PC-9 (cell line): ENCODE measurements around the gene PHPT1. TPM values are rescaled to one million over a fixed set of nuclear protein-coding genes. Genes with fewer than 3 reads are reported as not detected.

ENCODE experiments used
- BruUV-seq: library from RNA; stranded (reverse); fragments of 400-500 nt; replicated peaks from 2 replicates; lab custom pipeline; 2021; lab: Mats Ljungman, UMichigan
- CTCF ChIA-PET: fragments of 300-600 bp; sonication (Branson Sonifier 250); formaldehyde crosslinking; loops from one replicate; lab custom pipeline; 2022; ENCODE audit warnings: antibody characterized with exemption; lab: Charles Lee
- POLR2A ChIA-PET: fragments of 300-600 bp; sonication (Branson Sonifier 250); formaldehyde crosslinking; loops from one replicate; lab custom pipeline; 2022; ENCODE audit warnings: antibody characterized with exemption; ENCODE audit not compliant: unreplicated experiment; lab: Charles Lee
- DNase-seq, 2 experiments: peaks; one replicate each; pipeline versions ENCODE4 v3.0.0 to v3.0.0-alpha.2; 2015 to 2022; ENCODE audit warnings: mixed read lengths in 1 of 2
- H2AFZ ChIP-seq: fragments of 200-600 bp; sonication (generic); 2 replicates; pipeline ENCODE4 v1.8.1; 2017; ENCODE audit warnings: antibody characterized with exemption
- H3F3A ChIP-seq: fragments of 200-600 bp; sonication (generic); 2 replicates; pipeline ENCODE4 v1.8.1; 2017; ENCODE audit warnings: antibody characterized with exemption, mild to moderate bottlenecking, low read depth; ENCODE audit not compliant: insufficient read depth
- H3K27ac ChIP-seq: fragments of 200-600 bp; sonication (generic); 2 replicates; pipeline ENCODE4 v1.6.1; 2016; ENCODE audit warnings: mixed run types
- H3K27me3 ChIP-seq: fragments of 200-600 bp; sonication (generic); 2 replicates; pipeline ENCODE4 v1.6.1; 2016; ENCODE audit warnings: low read depth, mixed run types; ENCODE audit not compliant: insufficient read depth
- H3K36me3 ChIP-seq: fragments of 200-600 bp; sonication (generic); 2 replicates; pipeline ENCODE4 v1.6.1; 2016; ENCODE audit warnings: low read depth, mixed run types
- H3K4me1 ChIP-seq: fragments of 200-600 bp; sonication (generic); replicated peaks from 2 replicates; pipeline ENCODE4 v1.6.1; 2016; ENCODE audit warnings: mixed run types; ENCODE audit not compliant: insufficient read depth
- H3K4me2 ChIP-seq: fragments of 200-600 bp; sonication (generic); 2 replicates; pipeline ENCODE4 v1.6.1; 2017; ENCODE audit warnings: mixed run types
- H3K4me3 ChIP-seq: fragments of 200-600 bp; sonication (generic); 2 replicates; pipeline ENCODE4 v1.6.1; 2016; ENCODE audit warnings: mixed run types
- H3K79me2 ChIP-seq: fragments of 200-600 bp; sonication (generic); 2 replicates; pipeline ENCODE4 v1.6.1; 2017; ENCODE audit warnings: low read depth, mixed run types
- H3K9me2 ChIP-seq: fragments of 200-600 bp; sonication (generic); 2 replicates; pipeline ENCODE4 v1.8.1; 2017; ENCODE audit warnings: mild to moderate bottlenecking; ENCODE audit not compliant: insufficient read depth
- H3K9me3 ChIP-seq: fragments of 200-600 bp; sonication (generic); 2 replicates; pipeline ENCODE4 v1.8.1; 2016; ENCODE audit warnings: low read depth; ENCODE audit not compliant: insufficient read depth
- H4K20me1 ChIP-seq: fragments of 200-600 bp; sonication (generic); 2 replicates; pipeline ENCODE4 v1.8.1; 2017; ENCODE audit not compliant: insufficient read depth
- CTCF ChIP-seq: fragments of 200-600 bp; sonication (generic); conservative IDR thresholded peaks from 2 replicates; pipeline ENCODE4 v1.6.1; 2017; ENCODE audit warnings: mixed run types, antibody characterized with exemption, mild to moderate bottlenecking, moderate library complexity
- EZH2 ChIP-seq: fragments of 200-600 bp; sonication (generic); IDR thresholded peaks from 2 replicates; pipeline ENCODE4 v1.8.0; 2017; ENCODE audit warnings: antibody characterized with exemption, low read depth
- intact Hi-C: fragments of 100-400 bp; cut with micrococcal nuclease; formaldehyde crosslinking; loops from one replicate; pipeline ENCODE4 v1.10.0; 2022; ENCODE audit not compliant: unreplicated experiment
- total RNA-seq: library from RNA; stranded (reverse); gene quantifications from 2 replicates; pipeline ENCODE4 v1.2.3, GENCODE V29; 2021

PHPT1 gene
- total RNA-seq, 1 experiment from 2014 or later: 112 TPM

GRCh38 chr9:136885950-136886578, 36.9 kb downstream of the PHPT1 start, which contains the start of gene TRAF2:
Gene TRAF2 (plus strand): TSS chr9:136886516. CDS start chr9:136898741, 12,225 bp downstream.
- Histone ChIP-seq H3K4me3 (peak within 1 kb of the TSS; percentile 96), H3K79me2 (peaks cover 51% of the 10 kb centered on the region), H3K27me3 (no peaks in the 10 kb centered on the region), H3K9me3 (no peaks in the 10 kb centered on the region), H3K4me1 (peaks cover 39% of the 10 kb centered on the region), H3K9me2 (no peaks in the 10 kb centered on the region), H4K20me1 (peaks cover 2% of the 10 kb centered on the region; the same call in 1 of the 2 replicates), H3F3A (peaks cover 32% of the 10 kb centered on the region), H2AFZ (peak within 1 kb of the TSS; percentile 88), H3K4me2 (peak within 1 kb of the TSS; percentile 100), H3K27ac (peak within 1 kb of the TSS; percentile 46), H3K36me3 (no peaks in the 10 kb centered on the region)
- CTCF ChIA-PET: interaction anchor here (0.7 to 0.8 kb wide), 2 partner anchors 162 to 182 kb away, joined by 3 read pairs; no protein-coding TSS in a partner anchor
- BruUV-seq: no TSS peak
- no peak for TF ChIP-seq EZH2
- TF ChIP-seq CTCF: no peak
- POLR2A ChIA-PET: interaction anchor here (0.6 to 0.8 kb wide), 5 partner anchors 15 to 108 kb away, joined by 4 to 19 read pairs (median 6); partner anchors contain the start of gene EDF1
- DNase-seq: peak; percentile 96 to 99
- intact Hi-C loops: loop anchor here (1.0 kb wide), 1 partner anchor 15 kb away; no protein-coding TSS in a partner anchor

- Histone ChIP-seq H3K79me2 (peaks cover 59% of the 10 kb centered on the region), H3F3A (peaks cover 27% of the 10 kb centered on the region), H3K4me3 (peak overlapping the region; percentile 96), H3K36me3 (no peaks in the 10 kb centered on the region), H3K9me2 (no peaks in the 10 kb centered on the region), H3K4me1 (peaks cover 30% of the 10 kb centered on the region), H3K9me3 (no peaks in the 10 kb centered on the region), H3K27ac (peak overlapping the region; percentile 29; the same call in 1 of the 2 replicates), H3K4me2 (peak overlapping the region; percentile 100), H3K27me3 (no peaks in the 10 kb centered on the region), H2AFZ (peak overlapping the region; percentile 81), H4K20me1 (peaks cover 2% of the 10 kb centered on the region; the same call in 1 of the 2 replicates)
- intact Hi-C loops: no loop called here
- POLR2A ChIA-PET: interaction anchor here (0.6 to 0.8 kb wide), 4 partner anchors 14 to 36 kb away, joined by 5 to 19 read pairs (median 12); partner anchors contain the start of gene EDF1
- no TSS peak for BruUV-seq
- TF ChIP-seq CTCF (no peak), EZH2 (no peak)
- CTCF ChIA-PET: interaction anchor here (0.8 kb wide), 1 partner anchor 181 kb away, joined by 3 read pairs; no protein-coding TSS in a partner anchor
- peak in 1 of 2 experiments; percentile 46 for DNase-seq
These were observed 37.7 kb downstream of the PHPT1 start for GRCh38 chr9:136886610-136887597.

- BruUV-seq: TSS peak; percentile 28
- Histone ChIP-seq H3K4me2 (no peak overlapping the region), H3K4me1 (peaks cover 16% of the 10 kb centered on the region), H3F3A (peaks cover 12% of the 10 kb centered on the region; the same call in 1 of the 2 replicates), H3K9me2 (no peaks in the 10 kb centered on the region), H3K4me3 (no peak overlapping the region), H4K20me1 (peaks cover 8% of the 10 kb centered on the region; the same call in 1 of the 2 replicates), H2AFZ (no peak overlapping the region), H3K27ac (no peak overlapping the region), H3K27me3 (no peaks in the 10 kb centered on the region), H3K9me3 (no peaks in the 10 kb centered on the region), H3K36me3 (no peaks in the 10 kb centered on the region), H3K79me2 (peaks cover 75% of the 10 kb centered on the region)
- intact Hi-C loops: no loop called here
- POLR2A ChIA-PET: no interaction called here
- TF ChIP-seq EZH2 (no peak), CTCF (no peak)
- no peak for DNase-seq
- CTCF ChIA-PET: no interaction called here
These were observed 39.2 kb downstream of the PHPT1 start for GRCh38 chr9:136888454-136888853.
